CD4-positive, alpha-beta T cell treated with Interleukin-1 beta for 1 hour (primary cell): Measurements from ENCODE around the gene PROM2.
"Not testable (repeated sequence)": the region's sequence is repeated elsewhere in the genome, so short reads cannot be mapped to it uniquely, and the experiment has no call there.

Experiments used
- DNase-seq, 2 donors: peaks; one replicate each; pipeline ENCODE4 v3.0.0-alpha.2; 2020 to 2022

The PROM2 gene, protein sequence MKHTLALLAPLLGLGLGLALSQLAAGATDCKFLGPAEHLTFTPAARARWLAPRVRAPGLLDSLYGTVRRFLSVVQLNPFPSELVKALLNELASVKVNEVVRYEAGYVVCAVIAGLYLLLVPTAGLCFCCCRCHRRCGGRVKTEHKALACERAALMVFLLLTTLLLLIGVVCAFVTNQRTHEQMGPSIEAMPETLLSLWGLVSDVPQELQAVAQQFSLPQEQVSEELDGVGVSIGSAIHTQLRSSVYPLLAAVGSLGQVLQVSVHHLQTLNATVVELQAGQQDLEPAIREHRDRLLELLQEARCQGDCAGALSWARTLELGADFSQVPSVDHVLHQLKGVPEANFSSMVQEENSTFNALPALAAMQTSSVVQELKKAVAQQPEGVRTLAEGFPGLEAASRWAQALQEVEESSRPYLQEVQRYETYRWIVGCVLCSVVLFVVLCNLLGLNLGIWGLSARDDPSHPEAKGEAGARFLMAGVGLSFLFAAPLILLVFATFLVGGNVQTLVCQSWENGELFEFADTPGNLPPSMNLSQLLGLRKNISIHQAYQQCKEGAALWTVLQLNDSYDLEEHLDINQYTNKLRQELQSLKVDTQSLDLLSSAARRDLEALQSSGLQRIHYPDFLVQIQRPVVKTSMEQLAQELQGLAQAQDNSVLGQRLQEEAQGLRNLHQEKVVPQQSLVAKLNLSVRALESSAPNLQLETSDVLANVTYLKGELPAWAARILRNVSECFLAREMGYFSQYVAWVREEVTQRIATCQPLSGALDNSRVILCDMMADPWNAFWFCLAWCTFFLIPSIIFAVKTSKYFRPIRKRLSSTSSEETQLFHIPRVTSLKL

DNA sequence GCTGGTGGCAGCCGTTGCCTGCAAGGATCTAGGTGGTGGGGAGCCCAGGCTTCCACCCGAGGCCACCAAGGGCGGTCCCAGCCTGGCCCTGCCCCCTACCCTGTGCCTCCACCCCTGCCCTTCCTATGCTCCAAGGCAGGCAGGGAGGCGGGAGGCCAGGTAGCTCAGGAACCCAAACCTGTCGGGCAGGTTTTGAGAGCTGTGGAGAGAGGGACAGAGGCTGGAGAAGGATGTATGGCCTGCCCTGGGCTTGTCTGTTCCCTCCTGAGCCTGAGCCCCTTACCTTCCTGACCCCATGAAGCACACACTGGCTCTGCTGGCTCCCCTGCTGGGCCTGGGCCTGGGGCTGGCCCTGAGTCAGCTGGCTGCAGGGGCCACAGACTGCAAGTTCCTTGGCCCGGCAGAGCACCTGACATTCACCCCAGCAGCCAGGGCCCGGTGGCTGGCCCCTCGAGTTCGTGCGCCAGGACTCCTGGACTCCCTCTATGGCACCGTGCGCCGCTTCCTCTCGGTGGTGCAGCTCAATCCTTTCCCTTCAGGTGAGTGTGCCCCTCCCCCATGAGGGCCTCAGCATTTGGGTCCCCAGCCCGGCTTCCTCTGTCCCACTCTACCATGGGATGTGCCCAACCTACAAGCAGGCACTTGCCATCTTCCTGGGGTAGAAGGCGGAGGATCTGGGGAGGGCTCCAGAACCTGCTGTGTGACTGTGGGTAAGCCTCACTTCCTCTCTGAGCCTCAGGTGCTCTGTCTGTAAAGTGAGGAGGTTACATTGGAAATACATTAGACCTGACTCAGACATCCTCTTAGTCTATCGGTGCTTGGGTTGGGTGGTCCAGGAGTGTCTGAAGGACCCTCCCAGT lies at the start of gene PROM2:
PROM2 (plus strand) TSS at position 159 of the 860 bp plus-strand sequence; CDS start at position 296, 137 bp downstream.
- no peak for DNase-seq

- DNase-seq: no peak
Observed at GRCh38 chr2:95225658-95226057, 48.6 kb upstream of the PROM2 start.

GRCh38 chr2:95231723-95232122 lies 42.5 kb upstream of the PROM2 start:
- no peak for DNase-seq

- DNase-seq: no peak
Observed at GRCh38 chr2:95232232-95232631, 42.0 kb upstream of the PROM2 start.

DNA sequence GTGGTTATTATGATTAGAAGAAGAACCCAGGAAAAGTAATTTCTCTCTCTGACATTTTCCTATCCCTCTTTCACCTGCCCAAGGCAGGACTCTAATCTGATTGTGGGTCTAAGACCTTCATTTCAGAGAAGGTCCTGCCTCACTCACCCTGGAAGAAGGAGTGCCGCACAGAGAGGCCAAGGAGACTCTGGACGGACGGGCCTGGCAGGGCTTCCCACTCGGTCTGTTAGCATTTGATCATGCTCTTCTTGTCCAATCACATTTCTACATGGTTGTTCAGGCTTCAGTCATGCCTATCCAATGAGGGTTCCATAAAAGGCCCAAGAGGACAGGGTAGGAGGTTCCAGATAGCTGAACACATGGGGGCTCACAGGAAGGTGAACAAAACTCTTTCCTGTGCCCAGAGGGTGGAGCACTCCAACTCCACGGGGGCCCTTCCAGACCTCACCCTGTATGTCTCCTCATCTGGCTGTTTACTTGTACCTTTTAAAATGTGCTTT lies 39.9 kb upstream of the PROM2 start:
- DNase-seq: no peak

DNA sequence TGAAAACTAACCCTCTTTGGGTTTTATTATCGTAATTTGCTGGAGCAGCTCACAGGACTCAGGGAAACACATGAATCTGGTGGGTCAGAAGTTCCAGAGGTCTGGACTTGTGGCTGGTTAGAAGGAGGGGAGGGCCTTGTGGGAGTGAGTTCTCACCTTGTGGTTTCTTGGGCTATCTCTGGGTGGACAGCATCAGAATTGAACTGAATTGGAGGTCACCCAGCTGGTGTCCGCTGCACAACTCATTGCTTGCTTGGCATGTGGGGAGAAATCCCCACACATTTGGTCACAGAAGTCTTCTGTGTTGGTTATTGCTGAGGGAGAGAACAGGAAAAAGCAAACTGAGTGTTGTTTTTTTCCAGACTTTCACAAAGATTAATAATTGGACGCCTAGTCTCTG lies 39.4 kb upstream of the PROM2 start:
- DNase-seq: no peak

DNA sequence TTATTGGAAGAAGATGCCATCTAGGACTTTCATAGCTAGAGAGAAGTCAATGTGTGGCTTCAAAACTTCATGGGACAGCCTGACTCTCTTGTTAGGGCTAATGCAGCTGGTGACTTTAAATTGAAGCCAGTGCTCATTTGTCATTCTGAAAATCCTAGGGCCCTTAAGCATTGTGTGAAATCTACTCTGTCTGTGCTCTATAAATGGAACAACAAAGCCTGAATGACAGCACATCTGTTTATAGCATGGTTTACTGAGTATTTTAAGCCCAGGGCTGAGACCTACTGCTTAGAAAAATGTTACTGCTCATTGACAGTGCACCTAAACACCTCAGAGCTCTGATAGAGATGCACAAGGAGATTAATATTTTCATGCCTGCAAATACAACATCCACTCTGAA lies 36.1 kb upstream of the PROM2 start:
- no peak for DNase-seq

DNA sequence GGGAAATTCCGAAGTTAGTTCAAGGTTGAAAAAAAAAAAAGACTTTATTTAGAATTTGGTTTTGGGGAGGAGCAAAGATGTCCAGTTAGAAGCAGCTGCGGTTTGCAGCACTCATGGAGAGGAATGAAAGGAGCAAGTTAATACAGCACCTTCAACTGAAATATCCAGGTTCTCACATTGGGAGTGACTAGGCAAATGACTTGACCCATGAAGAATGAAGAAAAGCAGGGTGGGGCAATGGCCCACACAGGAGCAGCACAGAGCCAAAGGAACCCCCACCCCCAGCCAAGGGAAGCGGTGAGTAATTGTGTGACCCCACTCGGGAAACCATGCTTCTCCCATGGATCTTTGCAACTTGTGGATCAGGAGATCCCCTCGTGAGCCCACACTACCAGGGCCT lies 34.2 kb upstream of the PROM2 start:
- no peak for DNase-seq

DNA sequence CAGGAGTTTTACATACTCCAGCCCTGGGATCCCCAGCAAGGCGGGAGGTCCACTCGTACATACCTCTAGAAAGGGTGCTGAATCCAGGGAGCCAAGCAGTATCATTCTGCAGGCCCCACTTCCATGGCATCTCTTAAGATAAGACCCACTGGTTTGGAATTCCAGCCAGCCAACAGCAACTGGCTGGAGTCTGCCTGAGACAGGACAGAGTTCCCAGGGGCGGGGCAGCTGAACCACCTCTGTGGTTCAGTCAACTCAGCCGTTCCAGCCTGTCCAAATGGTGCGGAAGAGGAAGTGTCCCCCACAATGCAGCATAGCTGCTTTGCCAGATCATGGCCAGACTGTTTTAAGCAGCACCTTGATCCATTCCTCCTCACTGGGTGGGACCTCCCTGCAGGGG lies 33.7 kb upstream of the PROM2 start:
- DNase-seq: no peak

GRCh38 chr2:95242084-95242483 lies 32.2 kb upstream of the PROM2 start:
- DNase-seq: not testable (repeated sequence)

DNA sequence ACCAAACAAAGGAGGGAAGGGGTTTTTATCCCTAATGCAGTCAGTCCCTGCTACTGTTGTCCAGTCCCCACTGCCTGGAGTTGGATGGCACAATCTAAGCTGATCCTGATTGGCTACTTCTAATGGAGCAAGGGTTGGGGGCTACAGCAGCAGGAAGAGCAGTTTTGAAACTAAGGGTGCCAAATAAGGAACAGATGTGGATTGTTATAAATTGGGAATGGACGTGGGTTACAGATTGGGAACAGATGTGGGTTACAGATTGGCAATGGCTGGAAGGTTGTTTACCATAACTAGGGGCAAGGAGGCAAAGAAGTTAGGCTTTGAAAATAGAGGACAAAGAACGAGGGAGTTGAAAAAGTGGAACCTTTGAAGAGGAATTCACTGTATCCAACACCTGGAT lies 16.0 kb upstream of the PROM2 start:
- no peak for DNase-seq

DNA sequence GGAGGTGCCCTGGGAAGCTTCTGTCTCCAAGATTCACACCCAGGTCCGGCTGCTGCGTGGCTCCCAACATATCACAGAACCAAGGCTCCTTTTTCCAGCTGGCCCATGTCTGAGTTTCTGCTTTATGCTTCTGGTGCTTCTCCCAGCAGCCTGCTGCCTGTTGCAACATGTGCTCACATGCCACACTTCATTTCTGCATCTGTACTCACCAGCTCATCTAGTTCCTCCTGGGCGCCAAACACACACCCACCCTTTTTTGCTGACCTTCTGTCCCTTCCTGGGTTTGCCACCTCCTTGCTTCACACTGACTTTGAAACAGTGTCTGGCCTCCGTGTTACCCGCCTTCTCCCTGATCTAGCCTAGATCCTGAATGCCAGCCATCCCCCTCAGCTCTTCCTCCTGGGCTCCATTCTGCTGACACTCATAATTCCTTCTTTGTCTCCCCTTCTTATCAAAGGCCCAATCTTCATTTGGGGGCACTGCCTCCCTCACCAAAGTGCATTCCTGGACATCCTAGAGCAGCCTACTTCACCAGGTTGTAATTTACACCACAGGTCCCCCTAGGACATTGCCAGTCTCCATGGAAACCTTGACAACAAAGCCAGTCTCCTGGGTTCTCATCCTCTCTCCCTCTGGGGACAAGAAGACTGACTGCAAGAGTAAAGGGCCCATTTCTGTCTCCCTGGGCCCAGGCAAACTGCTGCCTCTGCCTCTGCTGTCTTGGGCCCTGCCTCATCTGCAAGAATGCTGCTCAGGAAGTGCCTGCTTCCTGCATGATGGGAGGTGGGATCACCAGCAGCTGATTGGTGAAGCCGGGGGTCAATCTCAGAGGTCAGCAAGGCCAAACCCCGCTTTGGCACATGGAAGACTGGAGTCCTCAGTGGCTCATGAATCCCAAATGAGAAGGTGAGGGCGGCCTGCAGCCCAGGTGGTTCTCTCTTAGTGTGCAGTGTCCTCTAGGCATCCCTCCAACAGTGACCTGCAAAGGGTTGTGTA lies 13.9 kb upstream of the PROM2 start:
- no peak for DNase-seq

- no peak for DNase-seq
Observed at GRCh38 chr2:95261602-95262001, 12.6 kb upstream of the PROM2 start.

DNA sequence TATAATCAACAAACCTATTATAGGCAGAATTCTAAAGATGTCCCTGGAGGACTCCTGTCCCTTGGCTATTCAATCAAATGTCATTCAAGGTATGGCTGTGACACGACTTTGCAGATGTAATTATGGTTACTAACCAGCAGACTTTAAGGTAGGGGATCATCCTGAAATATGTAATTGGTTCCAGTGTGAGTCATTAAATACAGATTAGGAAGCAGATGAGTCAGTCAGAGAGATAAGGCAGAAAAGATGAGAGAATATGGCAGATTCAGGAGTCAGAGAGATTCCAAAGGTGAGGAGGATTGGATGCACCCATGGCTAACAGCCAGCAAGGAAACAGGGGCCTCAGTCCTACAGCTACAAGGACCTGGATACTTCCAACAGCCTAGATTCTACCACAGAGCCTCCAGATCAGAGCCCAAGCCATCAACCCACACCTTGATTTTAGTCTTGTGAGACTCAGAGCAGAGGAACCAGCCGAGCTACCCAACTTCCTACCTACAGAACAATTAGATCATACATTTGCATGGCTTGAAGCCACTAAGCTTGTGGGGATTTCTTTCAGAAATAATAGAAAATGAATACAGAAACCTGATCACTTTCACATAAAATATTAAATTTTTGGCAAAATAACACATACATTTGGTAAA lies 11.2 kb upstream of the PROM2 start:
- no peak for DNase-seq

DNA sequence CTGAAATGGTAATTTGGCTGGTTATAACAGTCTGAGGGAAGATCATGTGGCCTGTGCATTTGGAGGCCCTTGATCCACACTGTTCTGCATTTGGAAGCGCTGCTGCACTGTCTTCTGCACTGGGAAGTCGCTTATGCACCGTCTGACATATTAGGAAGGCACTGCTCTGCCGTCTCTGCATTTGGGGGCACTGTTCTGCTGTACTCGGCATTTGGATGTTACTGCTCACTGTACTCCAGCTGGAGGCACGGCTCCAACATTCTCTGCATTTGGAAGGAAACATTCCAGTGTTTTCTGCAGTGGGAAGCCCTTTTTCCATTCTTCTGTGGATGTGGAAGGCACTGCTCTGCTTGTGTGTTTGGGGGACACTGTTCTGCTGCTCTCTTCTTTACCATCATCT lies 9.6 kb upstream of the PROM2 start:
- DNase-seq: no peak

DNA sequence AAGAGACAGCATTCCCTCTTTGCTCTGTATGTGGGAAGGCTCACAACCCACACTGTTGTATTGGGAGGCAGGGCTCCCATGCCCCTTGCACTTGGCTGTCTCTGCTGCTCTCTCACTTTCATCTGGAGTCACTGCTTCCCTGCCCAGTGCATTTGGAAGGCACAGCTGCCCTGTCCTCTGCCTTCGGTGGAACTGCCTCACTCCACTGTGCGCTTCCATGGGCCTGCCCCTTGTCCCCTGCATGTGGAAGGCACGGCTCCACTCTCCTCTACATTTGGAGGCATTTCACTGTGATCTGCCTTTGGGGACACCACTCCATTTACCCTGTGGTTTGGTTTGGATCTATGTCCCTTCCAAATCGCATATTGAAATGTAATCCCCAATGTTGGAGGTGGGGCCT lies 9.1 kb upstream of the PROM2 start:
- no peak for DNase-seq

DNA sequence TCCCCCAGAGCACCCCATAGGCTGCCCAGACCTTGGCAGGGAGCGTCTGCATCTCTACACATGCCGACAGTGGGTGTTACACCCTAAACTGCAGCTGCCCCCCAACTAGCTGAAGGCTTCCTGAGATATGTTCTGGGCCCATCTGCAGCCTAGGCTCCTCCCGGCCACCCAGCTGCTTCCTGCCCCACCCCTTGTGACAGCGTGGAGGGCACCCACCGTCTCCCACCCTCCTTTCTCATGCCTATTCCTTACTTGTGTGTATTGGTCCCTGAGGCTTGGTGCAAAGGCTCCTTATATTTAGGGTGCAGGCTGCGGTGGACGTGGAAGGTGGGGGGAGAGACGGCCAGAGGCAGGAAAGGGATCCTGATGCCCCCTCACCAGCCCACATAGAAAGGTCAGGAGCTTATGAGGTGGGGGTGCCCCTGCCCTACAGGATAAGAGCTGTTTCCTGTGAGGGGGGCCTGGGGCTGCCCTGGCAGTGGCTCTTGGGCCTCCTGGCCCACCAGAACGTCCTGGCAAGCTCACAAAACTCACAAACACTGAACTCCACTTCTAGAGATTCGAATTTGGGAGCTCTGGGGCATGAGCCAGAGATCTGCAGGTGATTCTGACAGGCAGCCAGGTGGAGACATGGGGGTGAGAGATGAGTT lies 7.3 kb upstream of the PROM2 start:
- no peak for DNase-seq

DNA sequence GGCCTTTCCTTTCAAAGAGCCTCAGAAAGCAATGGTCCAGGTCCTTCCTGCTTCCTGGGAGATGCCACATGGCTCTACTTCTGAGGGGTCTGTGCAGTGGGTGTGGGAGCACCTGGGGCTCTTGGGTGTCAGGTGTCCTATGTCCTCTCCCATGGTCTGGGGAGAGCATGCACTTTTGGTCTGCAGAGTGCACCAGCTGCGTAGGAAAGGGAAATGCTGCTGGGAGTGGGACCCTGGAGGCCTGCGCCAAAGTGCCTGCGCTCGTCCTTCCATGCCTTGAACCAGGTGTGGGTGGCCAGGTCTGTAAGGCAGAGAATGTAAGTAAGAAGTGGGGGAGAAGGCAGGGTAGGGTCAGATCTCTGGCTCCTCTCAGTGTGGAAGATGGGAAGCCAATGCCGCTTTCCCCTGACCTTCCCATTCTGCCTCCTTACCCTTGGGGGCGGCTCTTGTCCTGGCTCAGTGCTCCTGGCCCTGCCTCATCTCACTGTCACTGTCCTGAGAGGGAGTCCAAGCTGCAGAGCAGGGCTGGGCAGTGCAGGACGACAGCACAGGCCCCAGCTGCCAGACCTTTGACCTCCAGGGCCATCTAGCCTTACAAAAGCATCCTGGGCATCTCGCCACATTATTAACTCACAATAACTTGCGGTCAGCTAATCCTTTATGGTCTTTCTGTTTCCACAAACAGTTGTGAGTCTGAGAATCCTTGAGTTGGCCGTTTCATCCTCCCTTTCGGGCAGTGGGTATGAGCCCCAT lies 6.6 kb upstream of the PROM2 start:
- no peak for DNase-seq

GRCh38 chr2:95268211-95269035 lies 5.8 kb upstream of the PROM2 start:
- DNase-seq: no peak
